GM04503 (cell line): ENCODE data around the gene CLEC1B.
"Not testable (repeated sequence)": the region's sequence is repeated elsewhere in the genome, so short reads cannot be mapped to it uniquely, and the experiment has no call there.

ENCODE experiments used
- DNase-seq: peaks from one replicate; pipeline ENCODE4 v3.0.0-alpha.2; 2012; ENCODE audit warnings: low read depth

Gene CLEC1B

DNA sequence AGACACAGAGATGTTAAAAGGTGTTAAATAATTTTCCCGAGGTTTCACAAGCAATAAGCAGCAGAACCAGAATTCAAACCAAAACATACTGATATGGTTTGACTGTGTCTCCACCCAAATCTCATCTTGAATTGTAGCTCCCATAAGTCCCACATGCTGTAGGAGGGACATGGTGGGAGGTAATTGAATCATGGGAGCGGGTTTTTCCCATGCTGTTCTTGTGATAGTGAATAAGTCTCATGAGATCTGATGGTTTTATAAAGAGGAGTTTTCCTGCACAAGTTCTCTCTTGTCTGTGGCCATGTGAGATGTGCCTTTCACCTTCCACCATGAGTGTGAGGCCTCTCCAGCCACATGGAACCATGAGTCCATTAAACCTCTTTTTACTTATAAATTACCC lies 24.2 kb downstream of the CLEC1B start:
- not testable (repeated sequence) for DNase-seq

GRCh38 chr12:9973949-9974348 lies 25.0 kb downstream of the CLEC1B start:
- no peak for DNase-seq

- DNase-seq = no peak
Measured at GRCh38 chr12:9971181-9971580, 27.7 kb downstream of the CLEC1B start, which contains the start of gene CLEC12A. TSS of gene CLEC12A (plus strand) at chr12:9971409. CDS start at chr12:9971597, 188 bp downstream.

DNA sequence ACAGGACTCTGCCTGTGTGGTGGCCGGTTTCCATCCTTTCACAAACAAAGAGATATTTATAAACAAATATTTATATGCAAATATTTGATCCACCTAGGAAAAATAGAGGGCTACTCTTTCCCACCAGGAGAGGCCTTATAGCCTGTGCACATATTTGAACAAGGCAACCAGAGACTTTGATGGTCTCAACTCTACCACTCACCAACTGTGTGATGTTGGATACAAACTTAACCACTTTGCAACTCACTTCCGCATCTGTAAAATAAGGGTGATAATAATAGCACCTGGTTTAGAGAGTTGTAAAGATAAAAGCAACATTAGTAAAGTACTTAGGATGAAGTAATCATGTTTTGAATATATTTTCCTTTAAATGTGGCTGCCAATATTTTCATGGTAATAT lies 29.2 kb downstream of the CLEC1B start:
- no peak for DNase-seq

DNA sequence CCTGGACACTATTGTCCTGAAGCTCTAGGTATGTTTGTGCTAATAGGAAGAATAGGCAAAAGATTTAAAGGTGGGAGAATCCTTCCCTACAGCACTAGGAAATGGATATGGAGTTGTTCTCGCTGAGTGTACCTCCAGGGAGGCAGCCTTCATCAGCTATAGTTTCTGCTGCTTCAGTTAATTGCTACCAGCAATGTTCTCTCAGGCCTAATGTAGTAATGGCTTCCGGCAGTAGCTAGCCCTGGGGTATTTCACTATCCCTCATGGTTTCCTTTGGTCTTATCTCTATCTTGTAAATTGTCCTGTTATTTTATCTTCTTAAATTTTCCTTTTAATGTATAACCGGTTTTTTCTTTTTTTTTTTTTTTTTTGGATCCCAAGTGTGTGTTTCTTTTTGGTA lies 37.0 kb downstream of the CLEC1B start:
- no peak for DNase-seq

DNA sequence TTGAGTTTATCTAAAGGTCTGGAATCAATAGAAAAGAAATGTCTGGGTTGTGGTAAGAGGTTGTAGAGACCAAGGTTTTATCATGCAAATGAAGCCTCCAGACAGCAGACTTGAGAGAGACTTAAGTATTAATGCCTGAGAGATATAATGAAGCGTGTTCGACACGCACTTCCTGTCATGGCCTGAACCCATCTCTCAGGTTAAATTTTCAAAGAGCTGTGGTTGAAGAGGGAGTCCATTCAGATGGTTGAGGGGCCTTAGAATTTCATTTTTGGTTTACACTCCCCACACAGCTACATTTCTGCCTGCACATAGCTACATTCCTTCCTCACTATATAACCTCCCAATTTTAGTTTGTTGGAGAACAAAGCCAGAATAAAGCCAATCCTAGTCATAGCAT lies 37.8 kb downstream of the CLEC1B start:
- DNase-seq = no peak

- no peak for DNase-seq
Measured at GRCh38 chr12:9960590-9960989, 38.3 kb downstream of the CLEC1B start.

GRCh38 chr12:9957834-9958233 lies 41.1 kb downstream of the CLEC1B start:
- no peak for DNase-seq

GRCh38 chr12:9952954-9953729 lies 45.8 kb downstream of the CLEC1B start:
- DNase-seq = not testable (repeated sequence)

- no peak for DNase-seq
Measured at GRCh38 chr12:9951026-9951675, 47.8 kb downstream of the CLEC1B start.

GRCh38 chr12:9948606-9949296 lies 50.2 kb downstream of the CLEC1B start:
- no peak for DNase-seq

- no peak for DNase-seq
Measured at GRCh38 chr12:9947674-9948073, 51.2 kb downstream of the CLEC1B start.

DNA sequence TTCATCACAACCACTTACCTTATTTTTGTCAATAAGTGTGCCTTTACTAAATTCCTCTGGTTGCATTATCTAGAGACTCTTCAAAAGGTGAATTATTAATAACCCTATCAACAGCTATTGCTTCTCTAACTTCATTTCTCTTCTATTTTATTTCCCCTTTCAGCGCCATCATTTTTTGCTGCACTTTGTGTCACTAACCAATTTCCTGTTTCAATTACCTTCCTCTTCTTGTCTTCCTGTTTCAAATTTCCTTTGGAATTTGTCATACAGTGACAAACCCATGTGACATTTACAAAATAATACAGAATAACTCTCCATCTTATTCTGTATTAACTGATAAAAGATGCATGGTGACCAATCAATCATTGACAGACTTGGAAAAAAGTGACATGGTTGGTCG lies 54.5 kb downstream of the CLEC1B start:
- no peak for DNase-seq

- no peak for DNase-seq
Measured at GRCh38 chr12:9943240-9943639, 55.7 kb downstream of the CLEC1B start.
